Colon (tissue), 2 donors: ENCODE results near the gene KRTAP4-8.
"Not testable (repeated sequence)": the region's sequence is repeated elsewhere in the genome, so short reads cannot be mapped to it uniquely, and the experiment has no call there.

Experiments used
- FAIRE-seq: peaks from 2 replicates; lab custom pipeline; 2012; peaks lifted over from hg19 to GRCh38; lab: Jason Lieb, UNC
- donor health status: control.
- donor health status: control.

KRTAP4-8 gene

GRCh38 chr17:41065016-41065689, 32.8 kb downstream of the KRTAP4-8 start:
- not testable (repeated sequence) for FAIRE-seq

GRCh38 chr17:41064301-41064700, 33.6 kb downstream of the KRTAP4-8 start:
- FAIRE-seq, result no peak

DNA sequence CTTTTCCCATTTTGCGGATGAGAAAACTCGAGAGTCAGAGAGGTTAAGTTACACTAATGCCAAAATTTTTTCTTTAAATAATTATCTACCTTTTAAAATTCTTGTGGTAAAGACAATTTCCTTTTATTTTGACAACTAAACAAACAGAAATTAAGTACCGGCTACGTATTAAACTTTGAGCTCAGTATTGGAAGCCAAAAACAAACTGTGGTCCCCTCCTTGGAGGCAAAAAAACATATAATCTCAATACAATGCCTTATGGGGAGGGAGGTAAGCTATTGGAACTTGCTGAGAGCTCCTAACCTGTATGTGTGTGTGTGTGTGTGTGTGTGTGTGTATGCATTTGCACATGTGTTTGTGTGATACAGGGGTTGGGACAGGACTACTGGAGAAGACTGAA, 34.5 kb downstream of the KRTAP4-8 start:
- no peak for FAIRE-seq

GRCh38 chr17:41061964-41062363, 36.0 kb downstream of the KRTAP4-8 start:
- FAIRE-seq, result no peak

DNA sequence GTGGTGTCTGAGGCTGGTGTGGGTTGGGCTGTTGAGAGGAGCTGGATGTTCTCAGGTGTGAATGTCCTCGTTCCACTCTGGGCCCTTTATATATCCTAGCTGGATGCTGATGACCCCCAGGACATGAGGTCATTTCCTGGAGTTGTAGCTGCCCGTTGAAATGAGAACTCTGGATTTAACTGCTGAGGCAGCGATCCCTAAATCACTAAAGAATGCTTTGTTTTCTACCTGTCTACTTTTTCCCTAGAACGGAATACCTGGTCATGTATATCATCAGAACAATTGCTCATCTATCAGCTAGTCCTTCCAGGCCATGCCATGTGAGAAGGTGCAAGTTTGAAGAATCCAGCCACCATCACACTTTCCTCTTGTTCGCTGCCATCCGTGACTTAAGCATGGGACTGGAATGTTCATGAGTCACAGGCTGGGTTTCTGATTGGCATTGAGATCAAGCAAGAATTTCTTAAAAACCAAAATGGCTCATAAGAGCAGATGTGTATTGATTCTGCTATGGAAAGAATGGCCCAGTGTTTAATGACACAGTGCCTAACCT, 37.8 kb downstream of the KRTAP4-8 start, which contains the start of gene KRTAP2-3:
KRTAP2-3 (minus strand) TSS at position 63 of the 553 bp plus-strand sequence. CDS start 64 bp downstream, outside the sequence.
- no peak for FAIRE-seq

- FAIRE-seq, result not testable (repeated sequence)
These were observed 38.5 kb downstream of the KRTAP4-8 start for GRCh38 chr17:41059276-41060051.

DNA sequence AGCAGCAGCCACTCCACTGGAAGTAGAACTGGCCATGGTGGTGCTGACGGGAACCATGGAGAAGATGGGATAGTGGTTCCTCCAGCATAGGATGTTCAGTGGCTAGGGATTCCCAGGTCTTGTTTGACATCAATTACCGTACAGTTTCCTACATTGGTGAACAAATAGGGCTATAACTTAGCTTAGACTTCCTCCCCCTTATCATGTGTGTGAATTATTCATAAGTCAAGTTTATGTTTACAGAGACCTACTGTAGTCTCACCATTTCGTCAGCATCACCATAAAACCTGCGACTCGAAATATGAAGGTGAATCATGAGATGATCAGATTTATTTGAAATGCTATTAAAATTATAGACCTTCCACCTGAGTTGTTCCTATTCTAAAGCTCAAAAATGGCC, 39.2 kb downstream of the KRTAP4-8 start:
- FAIRE-seq, result no peak

GRCh38 chr17:41057547-41057946, 40.4 kb downstream of the KRTAP4-8 start:
- FAIRE-seq, result no peak

GRCh38 chr17:41055130-41055529, 42.8 kb downstream of the KRTAP4-8 start, which contains the start of gene KRTAP2-2:
TSS of gene KRTAP2-2 (minus strand) at chr17:41055230. CDS start at chr17:41055211, 19 bp downstream.
- FAIRE-seq, result not testable (repeated sequence)

GRCh38 chr17:41054556-41054955, 43.4 kb downstream of the KRTAP4-8 start:
- not testable (repeated sequence) for FAIRE-seq

GRCh38 chr17:41054025-41054424, 43.9 kb downstream of the KRTAP4-8 start:
- no peak for FAIRE-seq

DNA sequence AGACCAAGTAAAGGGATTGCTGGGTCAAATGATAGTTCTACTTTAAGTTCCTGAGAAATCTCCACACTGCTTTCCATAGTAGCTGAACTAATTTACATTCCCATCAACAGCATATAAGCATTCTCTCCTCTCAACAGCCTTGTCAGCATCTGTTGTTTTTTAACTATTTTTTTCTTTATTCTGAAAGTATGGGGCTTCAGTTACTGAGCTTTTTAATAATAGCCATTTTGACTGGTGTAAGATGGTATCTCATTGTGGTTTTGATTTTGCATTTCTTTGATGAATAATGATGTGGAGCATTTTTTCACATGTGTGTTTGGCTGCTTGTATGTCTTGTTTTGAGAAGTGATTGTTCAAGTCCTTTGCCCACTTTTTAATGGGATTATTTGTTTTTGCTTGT, 45.4 kb downstream of the KRTAP4-8 start:
- FAIRE-seq, result no peak

GRCh38 chr17:41049110-41049509, 48.8 kb downstream of the KRTAP4-8 start:
- FAIRE-seq, result no peak

GRCh38 chr17:41048441-41048840, 49.5 kb downstream of the KRTAP4-8 start:
- FAIRE-seq, result no peak
